Cardiac fibroblast (primary cell): Measurements from ENCODE around the gene NANP.
"Not testable (repeated sequence)": the region's sequence is repeated elsewhere in the genome, so short reads cannot be mapped to it uniquely, and the experiment has no call there.

ENCODE experiments used
- DNase-seq, 2 donors: peaks; one replicate each; pipeline versions ENCODE4 v3.0.0 to v3.0.0-alpha.2; 2010; ENCODE audit warnings: low read depth in 2 of 2
- H3K4me3 ChIP-seq, 2 donors: replicated peaks in 1 of 2; 1 replicate in 1 of 2; 2 replicates in 1 of 2; pipeline ENCODE4 v1.5.1; 2011; ENCODE audit warnings: low read depth in 2 of 2, low read length in 2 of 2, mild to moderate bottlenecking in 2 of 2, moderate library complexity in 1 of 2
- TF ChIP-seq, protein P1 (sequence below): IDR thresholded peaks from one replicate; pipeline ENCODE4 v1.5.1; 2011; ENCODE audit warnings: low read depth, mild to moderate bottlenecking, low read length, inconsistent platforms

The NANP gene

DNA sequence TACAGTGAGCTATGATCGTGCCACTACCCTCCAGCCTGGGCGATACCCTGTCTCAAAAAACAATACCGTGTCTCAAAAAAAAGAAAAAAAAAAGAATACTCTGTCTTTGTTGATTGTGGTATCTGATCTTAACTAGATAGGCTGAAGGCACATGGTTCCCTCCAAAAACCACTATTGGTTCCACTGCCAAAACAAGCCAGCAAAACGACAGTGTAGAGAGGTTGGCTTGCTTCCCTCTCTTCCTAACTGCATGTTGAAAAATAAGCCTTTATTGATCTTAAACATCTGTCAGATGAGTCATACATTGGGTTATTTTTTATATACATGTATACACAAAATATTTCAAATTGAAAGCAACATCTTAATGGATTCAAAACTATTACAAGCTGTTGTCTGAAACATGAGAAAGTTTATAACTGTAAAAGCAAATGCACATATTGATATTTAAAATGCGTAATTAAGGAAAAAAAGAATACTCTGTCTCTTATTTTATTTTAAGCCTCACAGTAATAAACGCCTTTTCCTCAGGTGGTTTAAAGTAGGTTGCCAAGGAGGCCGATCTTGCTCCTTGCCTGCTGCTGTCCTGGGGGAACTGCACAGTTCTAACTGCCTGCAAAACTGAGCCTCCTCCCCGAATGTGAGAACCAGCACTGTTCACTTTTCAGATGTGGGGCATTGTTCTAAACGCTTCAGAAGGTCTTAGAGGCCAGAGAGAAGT, 31.5 kb downstream of the NANP start:
- TF ChIP-seq, protein P1, sequence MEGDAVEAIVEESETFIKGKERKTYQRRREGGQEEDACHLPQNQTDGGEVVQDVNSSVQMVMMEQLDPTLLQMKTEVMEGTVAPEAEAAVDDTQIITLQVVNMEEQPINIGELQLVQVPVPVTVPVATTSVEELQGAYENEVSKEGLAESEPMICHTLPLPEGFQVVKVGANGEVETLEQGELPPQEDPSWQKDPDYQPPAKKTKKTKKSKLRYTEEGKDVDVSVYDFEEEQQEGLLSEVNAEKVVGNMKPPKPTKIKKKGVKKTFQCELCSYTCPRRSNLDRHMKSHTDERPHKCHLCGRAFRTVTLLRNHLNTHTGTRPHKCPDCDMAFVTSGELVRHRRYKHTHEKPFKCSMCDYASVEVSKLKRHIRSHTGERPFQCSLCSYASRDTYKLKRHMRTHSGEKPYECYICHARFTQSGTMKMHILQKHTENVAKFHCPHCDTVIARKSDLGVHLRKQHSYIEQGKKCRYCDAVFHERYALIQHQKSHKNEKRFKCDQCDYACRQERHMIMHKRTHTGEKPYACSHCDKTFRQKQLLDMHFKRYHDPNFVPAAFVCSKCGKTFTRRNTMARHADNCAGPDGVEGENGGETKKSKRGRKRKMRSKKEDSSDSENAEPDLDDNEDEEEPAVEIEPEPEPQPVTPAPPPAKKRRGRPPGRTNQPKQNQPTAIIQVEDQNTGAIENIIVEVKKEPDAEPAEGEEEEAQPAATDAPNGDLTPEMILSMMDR: no peak
- DNase-seq: no peak
- H3K4me3 ChIP-seq: no peak overlapping the region

DNA sequence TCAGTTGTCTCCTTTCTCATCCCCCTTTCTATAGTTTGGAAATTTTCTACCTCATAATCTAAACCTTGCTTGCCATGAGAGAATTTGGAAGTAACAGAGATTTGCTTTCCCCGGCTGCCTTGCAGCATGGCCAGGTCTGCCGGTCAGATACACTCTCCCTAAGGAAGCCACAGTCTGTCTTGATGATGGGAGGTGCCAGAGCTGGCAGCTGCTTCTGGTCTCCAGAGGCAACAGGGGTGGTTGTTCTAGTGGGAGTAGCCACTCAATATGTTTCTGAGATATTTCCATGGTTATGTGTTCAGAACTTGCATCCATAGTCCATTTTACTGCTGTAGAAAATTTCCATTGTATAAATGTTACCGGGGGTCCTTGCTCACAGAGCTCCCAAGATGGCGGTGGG, 33.0 kb downstream of the NANP start:
- not testable (repeated sequence) for DNase-seq, H3K4me3 ChIP-seq

DNA sequence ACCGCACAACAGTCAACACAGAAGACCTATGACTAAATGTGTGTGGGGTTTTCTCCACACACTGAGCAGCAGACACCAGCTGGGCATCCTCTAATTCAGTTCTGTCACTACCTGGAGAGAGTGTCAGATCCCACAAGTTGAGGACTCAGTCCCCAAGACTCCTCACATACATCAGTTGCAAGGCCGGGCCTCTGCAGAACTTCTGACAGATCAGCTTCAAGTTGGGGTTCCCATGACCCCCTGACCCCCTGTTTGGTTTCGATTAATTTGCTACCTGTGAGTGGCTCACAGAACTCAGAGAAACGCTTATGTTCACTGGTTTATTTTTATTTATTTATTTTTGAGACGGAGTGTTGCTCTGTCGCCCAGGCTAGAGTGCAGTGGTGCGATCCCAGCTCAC, 35.3 kb downstream of the NANP start:
- DNase-seq: no peak
- no peak overlapping the region for H3K4me3 ChIP-seq
- TF ChIP-seq, protein P1: no peak

DNA sequence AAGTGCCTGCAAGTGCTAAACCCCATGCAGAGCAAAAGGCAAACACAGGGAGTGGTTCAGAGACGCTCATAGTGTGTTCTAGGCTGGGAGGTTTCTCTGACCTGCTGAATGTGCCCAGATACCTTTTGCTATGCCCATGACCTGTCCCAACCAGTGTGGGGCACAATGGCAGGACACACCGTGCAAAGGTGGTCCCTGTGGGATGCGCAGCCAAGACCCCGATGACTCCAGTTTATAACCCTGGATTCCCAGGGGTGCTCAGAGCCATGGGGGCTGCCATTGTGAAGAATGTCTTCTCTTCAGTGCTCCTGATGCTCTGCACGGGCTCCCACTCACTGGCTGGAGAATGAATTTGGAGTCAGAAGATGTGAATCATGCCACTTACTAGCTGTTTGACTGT, 36.3 kb downstream of the NANP start:
- TF ChIP-seq, protein P1: no peak
- DNase-seq: no peak

DNA sequence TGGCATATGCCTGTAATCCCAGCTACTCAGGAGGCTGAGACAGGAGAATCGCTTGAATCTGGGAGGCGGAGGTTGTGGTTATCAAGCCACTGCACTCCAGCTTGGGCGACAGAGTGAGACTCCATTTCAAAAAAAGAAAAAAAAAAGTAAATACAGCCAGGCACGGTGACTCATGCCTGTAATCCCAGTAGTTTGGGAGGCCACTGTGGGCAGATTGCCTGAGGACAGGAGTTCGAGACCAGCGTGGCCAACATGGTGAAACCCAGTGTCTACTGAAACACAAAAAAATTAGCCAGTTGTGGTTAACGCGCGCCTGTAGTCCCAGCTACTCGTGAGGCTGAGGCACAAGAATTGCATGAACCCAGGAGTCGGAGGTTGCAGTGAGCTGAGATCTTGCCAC, 36.9 kb downstream of the NANP start:
- DNase-seq: peak in 1 of 2 donors; percentile 27
- TF ChIP-seq, protein P1: no peak
- H3K4me3 ChIP-seq: no peak overlapping the region

More for the DNA sequence above, 36.3 kb downstream of the NANP start:
- H3K4me3 ChIP-seq: no peak overlapping the region

DNA sequence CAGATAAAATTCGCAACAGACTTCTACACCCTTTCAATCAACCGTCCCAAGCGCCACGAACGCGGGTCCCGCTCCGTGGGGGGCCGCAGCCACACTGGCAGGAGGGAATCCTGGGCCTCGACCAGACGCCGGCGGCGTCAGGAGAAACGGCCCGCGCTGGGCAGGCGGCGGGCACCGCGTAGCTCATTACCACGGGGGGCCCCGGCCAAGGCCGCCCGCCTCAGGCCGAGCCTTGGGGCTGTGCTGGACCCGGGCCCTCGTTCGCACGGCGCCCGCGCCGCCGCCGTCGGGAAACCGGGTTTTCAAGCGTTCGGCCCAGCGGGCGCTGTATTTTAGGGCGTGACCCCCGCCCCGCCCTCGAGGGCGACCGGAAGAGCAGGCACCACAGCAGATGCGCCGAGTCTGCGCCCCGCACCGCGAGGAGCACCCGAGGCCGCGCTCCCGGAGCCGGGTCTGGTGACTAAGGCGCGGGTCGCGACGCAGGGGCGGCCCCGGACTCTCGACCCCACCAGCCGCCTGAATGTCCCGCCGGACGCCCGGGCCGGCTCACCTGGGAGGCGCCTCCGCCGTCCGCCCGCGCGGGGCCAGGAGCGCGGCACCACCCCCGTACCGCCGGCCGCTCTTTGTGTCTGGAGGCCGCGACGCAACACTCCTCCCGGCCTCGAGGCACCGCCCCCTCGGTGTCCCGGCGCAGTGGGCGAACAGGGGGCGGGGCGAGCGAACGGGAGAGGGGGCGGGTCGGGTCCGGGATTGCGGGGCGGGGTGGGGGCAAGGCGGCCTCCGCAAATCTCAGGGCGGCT, 38.7 kb downstream of the NANP start, which contains the start of gene NINL:
Gene NINL, minus strand, starts transcription at position 627 of the 800 bp plus-strand sequence. CDS start 58,944 bp downstream, outside the sequence.
- H3K4me3 ChIP-seq: peak within 1 kb of the TSS; percentile 55 to 62
- TF ChIP-seq, protein P1: no peak
- peak; percentile 50 to 67 for DNase-seq

DNA sequence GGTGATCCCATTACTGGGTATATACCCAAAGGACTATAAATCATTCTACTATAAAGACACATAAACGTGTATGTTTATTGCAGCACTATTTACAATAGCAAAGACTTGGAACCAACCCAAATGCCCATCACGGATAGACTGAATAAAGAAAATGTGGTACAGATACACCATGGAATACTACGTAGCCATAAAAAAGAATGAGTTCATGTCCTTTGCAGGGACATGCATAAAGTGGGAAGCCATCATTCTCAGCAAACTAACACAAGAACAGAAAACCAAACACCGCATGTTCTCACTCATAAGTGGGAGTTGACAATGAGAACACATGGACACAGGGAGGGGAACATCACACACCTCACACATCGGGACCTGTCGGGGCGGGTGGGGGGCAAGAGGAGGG, 40.2 kb downstream of the NANP start:
- not testable (repeated sequence) for DNase-seq

More for the DNA sequence above, 40.2 kb downstream of the NANP start:
- H3K4me3 ChIP-seq: not testable (repeated sequence)
